BLaER1 (cell line): Measurements from ENCODE around the gene KCNJ9.
A peak's percentile ranks its signal among the peaks of the same experiment; 100 is the strongest.

Experiments used
- H3K27ac ChIP-seq: shearing (Covaris generic); formaldehyde crosslinking; 2 replicates; pipeline ENCODE4 v1.8.1; 2022
- H3K27me3 ChIP-seq: shearing (Covaris generic); formaldehyde crosslinking; 2 replicates; pipeline ENCODE4 v1.8.1; 2022
- H3K36me3 ChIP-seq: shearing (Covaris generic); formaldehyde crosslinking; 2 replicates; pipeline ENCODE4 v1.8.1; 2022
- H3K4me1 ChIP-seq: shearing (Covaris generic); formaldehyde crosslinking; 2 replicates; pipeline ENCODE4 v1.8.1; 2022
- H3K4me2 ChIP-seq: shearing (Covaris generic); formaldehyde crosslinking; 2 replicates; pipeline ENCODE4 v1.8.1; 2022
- H3K4me3 ChIP-seq: shearing (Covaris generic); formaldehyde crosslinking; 2 replicates; pipeline ENCODE4 v1.8.1; 2022
- H3K9ac ChIP-seq: shearing (Covaris generic); formaldehyde crosslinking; 2 replicates; pipeline ENCODE4 v1.8.1; 2022
- H3K9me3 ChIP-seq: shearing (Covaris generic); formaldehyde crosslinking; 2 replicates; pipeline ENCODE4 v1.8.1; 2022
- H4K20me1 ChIP-seq: shearing (Covaris generic); formaldehyde crosslinking; 2 replicates; pipeline ENCODE4 v1.8.1; 2022
- Cebpa-rat ChIP-seq: shearing (Covaris generic); IDR thresholded peaks from 2 replicates; pipeline ENCODE4 v1.8.1; 2022

Gene KCNJ9

GRCh38 chr1:160078512-160079195 is 2.7 kb upstream of the KCNJ9 start:
- H3K9me3 ChIP-seq = no peaks in the 10 kb centered on the region
- H3K9ac ChIP-seq = no peak overlapping the region
- no peaks in the 10 kb centered on the region for H3K27me3 ChIP-seq
- no peaks in the 10 kb centered on the region for H4K20me1 ChIP-seq
- H3K36me3 ChIP-seq = peaks cover under 1% of the 10 kb centered on the region; the same call in 1 of the 2 replicates
- H3K27ac ChIP-seq = no peak overlapping the region
- no peak for TF ChIP-seq Cebpa-rat
- H3K4me3 ChIP-seq = no peak overlapping the region
- H3K4me2 ChIP-seq = no peak overlapping the region
- H3K4me1 ChIP-seq = peaks cover 11% of the 10 kb centered on the region

GRCh38 chr1:160079448-160079847 is 1.9 kb upstream of the KCNJ9 start:
- no peak for TF ChIP-seq Cebpa-rat
- no peak overlapping the region for H3K27ac ChIP-seq
- no peaks in the 10 kb centered on the region for H4K20me1 ChIP-seq
- no peaks in the 10 kb centered on the region for H3K9me3 ChIP-seq
- no peak overlapping the region for H3K4me2 ChIP-seq
- no peak overlapping the region for H3K4me3 ChIP-seq
- no peaks in the 10 kb centered on the region for H3K27me3 ChIP-seq
- peaks cover 8% of the 10 kb centered on the region for H3K36me3 ChIP-seq
- H3K4me1 ChIP-seq = peaks cover 11% of the 10 kb centered on the region
- H3K9ac ChIP-seq = no peak overlapping the region

GRCh38 chr1:160080381-160081100 is 797 bp upstream of the KCNJ9 start:
- H3K36me3 ChIP-seq = peaks cover 15% of the 10 kb centered on the region
- no peaks in the 10 kb centered on the region for H4K20me1 ChIP-seq
- no peak overlapping the region for H3K9ac ChIP-seq
- no peaks in the 10 kb centered on the region for H3K9me3 ChIP-seq
- no peak overlapping the region for H3K4me3 ChIP-seq
- H3K27ac ChIP-seq = no peak overlapping the region
- TF ChIP-seq Cebpa-rat = no peak
- peak overlapping the region; percentile 11; the same call in 1 of the 2 replicates for H3K4me2 ChIP-seq
- no peaks in the 10 kb centered on the region for H3K27me3 ChIP-seq
- H3K4me1 ChIP-seq = peaks cover 11% of the 10 kb centered on the region

- H3K27me3 ChIP-seq = no peaks in the 10 kb centered on the region
These were observed 1.1 kb downstream of the KCNJ9 start for GRCh38 chr1:160082487-160082886.

GRCh38 chr1:160082926-160083325 is 1.6 kb downstream of the KCNJ9 start:
- no peaks in the 10 kb centered on the region for H4K20me1 ChIP-seq
- H3K9me3 ChIP-seq = no peaks in the 10 kb centered on the region
- no peaks in the 10 kb centered on the region for H3K27me3 ChIP-seq
- no peak overlapping the region for H3K4me3 ChIP-seq
- peaks cover 11% of the 10 kb centered on the region for H3K4me1 ChIP-seq
- peaks cover 29% of the 10 kb centered on the region for H3K36me3 ChIP-seq
- H3K9ac ChIP-seq = no peak overlapping the region
- H3K4me2 ChIP-seq = no peak overlapping the region
- no peak for TF ChIP-seq Cebpa-rat
- no peak overlapping the region for H3K27ac ChIP-seq

More at GRCh38 chr1:160082487-160082886, 1.1 kb downstream of the KCNJ9 start:
- Histone ChIP-seq H4K20me1 (no peaks in the 10 kb centered on the region), H3K36me3 (peaks cover 29% of the 10 kb centered on the region), H3K4me2 (no peak overlapping the region), H3K9ac (no peak overlapping the region), H3K4me1 (peaks cover 11% of the 10 kb centered on the region), H3K9me3 (no peaks in the 10 kb centered on the region), H3K27ac (no peak overlapping the region), H3K4me3 (no peak overlapping the region)
- TF ChIP-seq Cebpa-rat = no peak

GRCh38 chr1:160083968-160084770 is 2.8 kb downstream of the KCNJ9 start:
- H3K9ac ChIP-seq = no peak overlapping the region
- 0 out of 2 replicates have a peak, but pooled peaks cover 5% of the 10 kb centered on the region for H4K20me1 ChIP-seq
- TF ChIP-seq Cebpa-rat = no peak
- no peak overlapping the region for H3K4me2 ChIP-seq
- no peaks in the 10 kb centered on the region for H3K27me3 ChIP-seq
- no peak overlapping the region for H3K27ac ChIP-seq
- H3K36me3 ChIP-seq = peaks cover 40% of the 10 kb centered on the region
- no peak overlapping the region for H3K4me3 ChIP-seq
- peaks cover 11% of the 10 kb centered on the region for H3K4me1 ChIP-seq
- H3K9me3 ChIP-seq = no peaks in the 10 kb centered on the region

GRCh38 chr1:160084771-160085321 is 3.5 kb downstream of the KCNJ9 start:
- peaks cover 11% of the 10 kb centered on the region for H3K4me1 ChIP-seq
- no peak overlapping the region for H3K4me2 ChIP-seq
- H3K9ac ChIP-seq = no peak overlapping the region
- TF ChIP-seq Cebpa-rat = no peak
- no peak overlapping the region for H3K4me3 ChIP-seq
- H4K20me1 ChIP-seq = 0 out of 2 replicates have a peak, but pooled peaks cover 5% of the 10 kb centered on the region
- peaks cover 46% of the 10 kb centered on the region for H3K36me3 ChIP-seq
- no peaks in the 10 kb centered on the region for H3K27me3 ChIP-seq
- no peak overlapping the region for H3K27ac ChIP-seq
- H3K9me3 ChIP-seq = no peaks in the 10 kb centered on the region

- Histone ChIP-seq H4K20me1 (0 out of 2 replicates have a peak, but pooled peaks cover 5% of the 10 kb centered on the region), H3K36me3 (peaks cover 56% of the 10 kb centered on the region), H3K27ac (no peak overlapping the region), H3K4me3 (no peak overlapping the region), H3K4me1 (peaks cover 8% of the 10 kb centered on the region), H3K27me3 (no peaks in the 10 kb centered on the region), H3K4me2 (no peak overlapping the region), H3K9ac (no peak overlapping the region), H3K9me3 (no peaks in the 10 kb centered on the region)
- no peak for TF ChIP-seq Cebpa-rat
These were observed 4.5 kb downstream of the KCNJ9 start for GRCh38 chr1:160085686-160086455.

GRCh38 chr1:160086456-160086892 is 5.1 kb downstream of the KCNJ9 start:
- H3K9me3 ChIP-seq = no peaks in the 10 kb centered on the region
- TF ChIP-seq Cebpa-rat = no peak
- 0 out of 2 replicates have a peak, but pooled peaks cover 5% of the 10 kb centered on the region for H4K20me1 ChIP-seq
- H3K36me3 ChIP-seq = peaks cover 62% of the 10 kb centered on the region
- peaks cover 2% of the 10 kb centered on the region for H3K4me1 ChIP-seq
- no peak overlapping the region for H3K4me3 ChIP-seq
- H3K9ac ChIP-seq = no peak overlapping the region
- H3K27me3 ChIP-seq = no peaks in the 10 kb centered on the region
- H3K27ac ChIP-seq = no peak overlapping the region
- H3K4me2 ChIP-seq = no peak overlapping the region
